ENCODE measurements around the gene SNX6. TPM values are rescaled to one million over a fixed set of nuclear protein-coding genes. Genes with fewer than 3 reads are reported as not detected.
"Not testable (repeated sequence)": the region's sequence is repeated elsewhere in the genome, so short reads cannot be mapped to it uniquely, and the experiment has no call there.

The SNX6 gene
- total RNA-seq, 1 experiment from 2014 or later: 188 TPM

DNA sequence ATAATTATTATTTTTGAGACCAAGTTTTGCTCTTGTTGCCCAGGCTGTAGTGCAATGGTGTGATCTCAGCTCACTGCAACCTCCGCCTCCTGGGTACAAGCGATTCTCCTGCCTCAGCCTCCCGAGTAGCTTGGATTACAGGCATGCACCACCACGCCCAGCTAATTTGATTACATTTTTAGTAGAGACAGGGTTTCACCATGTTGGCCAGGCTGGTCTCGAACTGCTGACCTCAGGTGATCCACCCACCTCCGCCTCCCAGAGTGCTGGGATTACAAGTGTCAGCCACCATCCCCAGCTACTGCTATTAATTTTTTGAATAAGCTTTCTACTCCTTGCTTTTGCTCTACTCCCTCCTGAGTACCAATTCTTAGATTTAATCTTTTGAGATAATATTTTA lies 108.9 kb downstream of the SNX6 start:
- not testable (repeated sequence) for DNase-seq (ENCODE audit: low read depth)

- not testable (repeated sequence) for DNase-seq (ENCODE audit: low read depth)
These were observed 109.5 kb downstream of the SNX6 start for GRCh38 chr14:34520304-34520970.

Other genes starting within 250 kb of the SNX6 start
- gene SPTSSA, start 167.9 kb downstream of the SNX6 start, total RNA-seq (2014; rRNA removed; shearing (Covaris generic)): 28.6 and 32.9 TPM in 2 replicates
- 50.0 and 60.9 TPM in 2 replicates for gene EAPP, start 90.4 kb downstream of the SNX6 start, total RNA-seq (2014; rRNA removed; shearing (Covaris generic))
- 124 and 164 TPM in 2 replicates for gene CFL2, start 84.4 kb upstream of the SNX6 start, total RNA-seq (2014; rRNA removed; shearing (Covaris generic))
- gene BAZ1A, start 245.2 kb upstream of the SNX6 start, total RNA-seq (2014; rRNA removed; shearing (Covaris generic)): 23.7 and 39.6 TPM in 2 replicates